Raji (cell line): Measurements from ENCODE around the gene R3HDM2.

ENCODE experiments used
- POLR2A ChIP-seq: IDR thresholded peaks from 2 replicates; pipeline ENCODE4 v1.6.1; 2011; ENCODE audit warnings: low read depth, low read length, control low read depth; ENCODE audit not compliant: insufficient read depth

The R3HDM2 gene

DNA sequence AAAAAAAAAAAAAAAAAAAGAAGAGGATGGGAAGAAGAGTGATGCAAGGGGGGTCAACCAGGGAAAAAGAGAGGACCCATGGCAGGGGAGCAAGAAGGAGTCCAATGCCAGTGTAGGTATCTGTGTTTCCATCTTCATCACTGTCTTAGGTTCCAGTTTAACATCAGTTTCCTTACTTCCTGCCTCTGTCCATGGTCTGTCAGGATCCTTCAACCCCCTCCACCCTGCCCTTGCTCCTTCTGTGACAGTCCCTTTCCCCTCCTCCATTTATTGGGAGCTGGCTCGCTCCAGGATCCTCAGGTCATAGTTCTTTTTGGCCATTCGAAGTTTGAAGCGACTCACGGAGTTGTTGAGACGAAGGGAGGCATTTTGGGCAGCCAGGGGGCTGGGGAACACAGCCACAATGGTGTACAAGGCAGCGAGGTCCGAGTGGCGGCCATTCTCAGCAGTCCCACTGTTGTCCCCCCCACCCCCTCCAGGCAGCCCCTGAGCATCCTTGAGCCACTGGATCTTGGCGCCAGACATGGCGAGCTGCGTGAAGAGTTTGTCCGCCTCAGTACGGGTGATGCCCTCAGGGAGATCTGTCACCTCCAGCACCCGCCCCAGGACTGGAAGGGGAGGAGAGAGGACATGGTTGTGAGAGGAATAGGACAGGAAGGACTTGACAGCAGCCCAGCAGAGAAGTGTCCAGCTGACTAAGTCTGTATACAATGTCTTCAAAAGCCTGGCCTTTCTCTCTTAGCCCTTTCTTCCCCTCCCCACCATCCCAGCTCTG, 176.2 kb downstream of the R3HDM2 start:
- TF ChIP-seq POLR2A = no peak

DNA sequence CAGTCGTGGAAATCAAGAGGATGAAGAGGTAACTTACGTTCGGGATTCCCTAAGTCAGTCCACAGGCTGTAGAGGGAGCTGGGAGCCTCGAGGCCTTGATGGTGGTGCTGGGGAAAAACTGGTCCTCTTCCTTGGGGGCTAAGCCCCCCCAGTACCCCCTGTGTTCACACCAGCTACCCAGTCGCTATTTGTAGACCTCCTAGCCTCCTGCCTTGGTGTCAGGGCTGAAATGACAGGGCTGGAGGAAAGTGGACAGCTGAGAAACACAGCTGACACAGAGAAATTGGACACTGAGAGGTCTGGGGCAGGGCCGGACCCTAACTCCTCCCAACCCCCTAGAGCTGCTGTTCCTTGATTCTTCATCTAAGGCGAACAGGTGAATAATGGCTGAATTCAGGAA, 179.9 kb downstream of the R3HDM2 start, which contains the start of gene STAC3:
STAC3 (minus strand) TSS at position 232 of the 400 bp plus-strand sequence. CDS start 1,551 bp downstream, outside the sequence.
- TF ChIP-seq POLR2A = no peak

GRCh38 chr12:57250541-57250940, 180.3 kb downstream of the R3HDM2 start:
- no peak for TF ChIP-seq POLR2A

- TF ChIP-seq POLR2A = peak; percentile 31; the same call in 1 of the 2 replicates
Measured at GRCh38 chr12:57248934-57249742, 181.7 kb downstream of the R3HDM2 start.

DNA sequence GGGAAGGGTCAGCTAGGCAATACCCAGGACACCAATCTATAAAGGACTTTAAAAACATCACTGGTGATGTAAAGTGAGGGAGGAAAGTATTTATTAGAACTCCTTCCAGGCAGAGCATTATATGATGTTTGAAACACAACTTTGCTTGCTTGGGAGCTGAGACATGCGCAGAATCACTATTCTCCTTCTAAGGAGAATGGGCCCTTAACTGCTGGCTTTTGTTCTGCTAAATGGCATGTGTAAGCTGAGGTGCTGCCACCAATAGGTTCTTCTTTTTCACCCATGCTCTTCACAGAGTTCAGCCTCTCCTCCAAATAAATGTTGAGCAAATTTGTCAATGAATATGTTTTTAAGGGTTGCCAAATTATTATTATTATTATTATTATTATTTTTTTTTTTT, 183.8 kb downstream of the R3HDM2 start:
- TF ChIP-seq POLR2A = no peak

- no peak for TF ChIP-seq POLR2A
Measured at GRCh38 chr12:57244312-57244696, 186.5 kb downstream of the R3HDM2 start.

DNA sequence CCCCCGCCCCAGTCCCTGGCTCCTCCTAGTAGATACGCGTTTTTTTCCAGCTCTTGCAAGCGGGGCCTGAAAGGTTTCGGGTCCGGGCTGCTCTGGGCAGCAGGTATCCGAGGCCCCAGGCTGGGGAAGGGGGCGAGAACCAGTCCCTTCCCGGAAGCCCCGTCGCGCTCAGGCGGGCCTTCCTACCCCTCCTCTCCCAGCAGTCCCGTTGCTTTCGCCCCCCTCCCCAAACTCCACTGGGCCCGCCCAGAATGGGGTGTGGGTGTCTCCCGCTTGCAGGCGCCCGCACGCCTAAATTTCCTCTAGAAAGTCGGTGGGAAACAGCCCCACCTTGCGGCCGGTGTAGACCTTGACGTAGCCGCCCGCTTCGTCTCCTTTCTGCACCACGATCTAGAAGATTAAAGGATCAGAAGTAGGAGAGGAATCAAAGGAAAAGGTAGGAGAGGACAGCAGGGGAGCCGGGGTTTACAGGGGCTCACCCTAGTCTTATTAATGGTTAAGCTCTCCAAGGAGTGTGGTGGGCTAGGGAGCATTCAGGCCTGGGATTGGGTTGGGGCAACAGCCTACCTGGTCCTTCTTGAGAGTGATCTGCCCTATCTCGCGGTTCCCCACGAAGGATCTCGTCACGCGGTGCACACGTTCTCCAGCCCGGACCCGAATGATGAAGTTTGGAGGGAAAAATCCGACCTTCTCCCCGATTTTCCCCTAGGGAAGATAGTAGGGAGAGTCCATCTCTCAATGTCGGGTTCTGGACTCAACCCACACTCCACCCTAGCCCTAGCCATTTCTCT, 187.1 kb downstream of the R3HDM2 start:
- peak; percentile 21; the same call in 1 of the 2 replicates for TF ChIP-seq POLR2A

DNA sequence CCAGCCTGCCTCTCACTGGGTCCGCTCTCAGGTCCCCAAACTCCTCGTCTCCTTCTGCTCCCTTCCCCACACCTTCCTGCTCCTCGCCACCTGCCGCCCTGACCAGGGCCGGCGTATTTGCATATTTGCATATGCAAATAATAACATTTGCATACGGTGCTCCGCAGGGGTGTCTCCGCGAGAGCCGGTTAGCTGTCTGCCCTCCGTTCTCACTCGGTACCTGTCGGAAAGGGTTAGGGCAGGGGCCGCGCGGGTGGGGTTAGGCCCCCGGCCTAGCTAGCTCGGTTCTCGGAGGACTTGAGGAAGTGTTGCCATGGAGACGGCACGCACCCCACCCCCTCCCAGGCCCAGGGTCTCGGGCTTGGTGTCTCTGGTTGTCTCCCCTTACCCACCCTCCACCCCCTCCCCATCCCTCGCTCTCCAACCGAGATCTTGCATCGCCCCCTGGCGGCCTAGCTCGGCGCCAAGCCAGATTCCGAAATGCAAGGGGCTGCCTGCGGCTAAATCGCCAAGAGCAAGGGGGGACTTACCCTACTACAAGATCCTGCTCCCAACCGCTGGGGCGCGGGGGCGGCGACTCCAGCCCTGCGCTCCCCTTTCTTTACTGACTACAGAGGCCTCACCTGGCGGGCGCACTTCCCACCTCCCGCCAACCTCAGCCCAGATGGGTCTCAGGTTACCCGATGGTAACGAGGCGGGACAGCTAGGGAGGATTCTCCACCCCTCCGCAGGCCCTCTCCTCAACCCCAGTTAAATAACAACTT, 188.0 kb downstream of the R3HDM2 start:
- peak; percentile 95 for TF ChIP-seq POLR2A

DNA sequence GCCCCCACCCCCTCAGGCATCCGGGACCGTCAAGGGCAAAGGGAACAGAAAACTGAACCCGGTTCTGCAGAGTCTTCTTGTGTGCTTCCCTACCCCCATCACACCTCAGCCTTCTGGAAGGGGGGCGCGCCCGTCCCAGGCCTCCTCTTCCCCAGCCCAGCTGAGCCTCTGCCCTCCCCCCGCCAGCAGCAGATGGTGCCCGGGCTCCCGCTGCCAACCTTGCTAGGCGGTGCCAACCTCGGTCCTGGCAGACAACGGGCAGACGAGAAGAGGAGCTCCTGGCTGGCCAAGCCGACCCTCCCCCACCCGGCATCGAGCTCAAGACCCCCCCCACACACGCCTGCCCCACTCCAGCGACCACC, 188.5 kb downstream of the R3HDM2 start:
- TF ChIP-seq POLR2A = no peak

DNA sequence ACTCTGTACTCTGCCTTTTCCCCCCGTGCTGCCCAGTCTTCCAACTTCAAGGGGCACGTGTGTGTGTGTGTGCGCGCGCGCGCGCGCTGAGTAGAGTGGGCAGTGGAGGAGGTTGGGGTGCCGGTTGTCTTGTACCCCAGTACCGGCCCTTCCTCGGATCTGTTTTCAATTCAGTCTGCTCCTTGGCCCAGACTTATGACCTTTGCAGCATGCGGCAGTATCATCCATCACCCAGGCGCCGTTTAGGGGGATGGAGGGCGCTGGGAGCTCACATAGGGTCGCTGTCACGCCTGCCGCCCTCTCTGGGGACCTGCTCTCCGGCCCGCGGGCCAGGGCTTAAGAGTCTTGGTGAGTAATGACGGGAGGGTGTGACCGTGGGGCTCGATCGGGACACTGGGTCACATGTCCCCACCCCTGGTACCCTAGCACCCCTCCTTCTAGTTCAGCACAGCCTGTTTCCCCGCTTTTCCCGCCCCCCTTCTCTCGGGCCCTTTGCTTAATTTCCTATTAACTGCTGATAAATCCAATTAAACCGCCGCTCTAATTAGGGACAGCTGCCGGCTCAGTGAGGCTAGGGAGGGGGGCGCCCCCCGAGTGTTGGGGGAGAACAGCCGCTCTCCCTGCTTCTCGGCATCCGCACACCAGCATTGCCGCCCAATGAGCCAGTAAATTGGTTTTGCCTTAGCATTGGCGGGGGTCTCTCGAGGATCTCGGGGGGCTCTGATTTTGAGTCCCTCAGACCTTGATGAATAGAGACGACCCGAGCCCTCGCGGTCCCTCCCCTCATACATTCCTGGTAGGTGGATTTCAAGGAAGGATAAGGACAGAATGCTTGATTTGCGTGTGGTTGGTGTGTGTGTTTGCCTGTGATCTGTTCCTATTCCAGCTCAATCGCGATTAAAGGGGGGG, 189.2 kb downstream of the R3HDM2 start:
- TF ChIP-seq POLR2A = no peak

DNA sequence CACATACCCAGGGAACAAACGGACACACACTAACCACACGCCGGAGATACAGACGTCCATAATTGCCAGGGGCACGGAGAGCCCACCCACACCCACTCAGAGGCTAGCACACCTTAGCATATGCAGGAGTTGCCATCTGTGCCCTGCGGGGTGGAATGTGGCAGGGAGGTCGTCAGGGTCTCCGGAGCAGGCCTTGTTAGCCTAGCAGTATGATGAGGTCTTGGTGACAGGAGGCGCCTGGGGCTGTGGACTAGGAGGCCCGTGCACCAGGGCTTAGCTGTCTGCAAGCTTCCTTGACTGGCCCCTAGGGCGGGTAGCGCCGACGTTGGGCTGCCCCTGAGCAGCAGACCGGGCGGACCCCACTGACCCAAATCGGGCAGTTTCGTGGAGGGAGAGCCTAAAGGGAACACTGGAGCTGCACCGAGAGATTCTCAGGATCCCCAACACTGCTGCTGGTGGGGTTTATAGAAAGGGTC, 189.9 kb downstream of the R3HDM2 start:
- no peak for TF ChIP-seq POLR2A

DNA sequence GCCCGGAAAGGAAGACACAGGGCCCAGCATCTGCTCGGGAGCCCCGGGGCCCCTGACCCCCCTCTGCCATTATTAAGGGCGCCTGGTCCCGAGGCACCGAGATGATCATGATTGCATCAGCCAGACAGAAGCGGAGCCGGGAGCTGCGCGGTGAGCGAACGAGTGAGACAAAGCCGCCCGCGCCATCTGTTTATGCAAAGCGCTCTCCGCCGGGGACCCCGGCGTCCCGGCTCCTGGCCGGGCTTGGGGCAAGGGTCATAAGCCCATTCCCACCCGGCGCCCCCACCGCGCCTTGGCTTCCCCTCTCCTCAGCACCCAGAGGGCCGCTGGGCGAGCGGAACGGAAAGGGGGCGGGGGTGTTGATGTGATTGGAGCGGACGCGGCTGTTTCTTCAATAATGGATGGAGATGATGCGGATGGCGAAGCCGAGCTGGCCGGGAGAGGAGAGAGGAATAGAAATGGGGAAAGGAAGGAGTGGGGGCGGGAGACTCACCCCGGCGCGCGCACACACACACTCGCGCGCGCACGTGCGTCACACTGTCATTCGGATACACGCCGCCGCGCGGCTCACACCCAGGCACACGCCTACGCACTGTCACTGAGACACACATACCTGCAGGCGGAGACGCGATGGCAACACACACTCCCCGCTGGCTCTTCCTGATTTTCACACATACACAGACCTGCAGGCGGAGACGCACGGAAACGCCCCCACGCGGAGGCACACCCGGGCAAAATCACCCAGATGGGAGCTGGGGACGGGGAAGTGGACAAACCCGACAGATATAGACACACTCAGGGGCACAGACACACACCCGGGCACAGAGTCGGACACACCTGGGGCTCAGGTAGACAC, 190.5 kb downstream of the R3HDM2 start:
- TF ChIP-seq POLR2A = peak; percentile 87

DNA sequence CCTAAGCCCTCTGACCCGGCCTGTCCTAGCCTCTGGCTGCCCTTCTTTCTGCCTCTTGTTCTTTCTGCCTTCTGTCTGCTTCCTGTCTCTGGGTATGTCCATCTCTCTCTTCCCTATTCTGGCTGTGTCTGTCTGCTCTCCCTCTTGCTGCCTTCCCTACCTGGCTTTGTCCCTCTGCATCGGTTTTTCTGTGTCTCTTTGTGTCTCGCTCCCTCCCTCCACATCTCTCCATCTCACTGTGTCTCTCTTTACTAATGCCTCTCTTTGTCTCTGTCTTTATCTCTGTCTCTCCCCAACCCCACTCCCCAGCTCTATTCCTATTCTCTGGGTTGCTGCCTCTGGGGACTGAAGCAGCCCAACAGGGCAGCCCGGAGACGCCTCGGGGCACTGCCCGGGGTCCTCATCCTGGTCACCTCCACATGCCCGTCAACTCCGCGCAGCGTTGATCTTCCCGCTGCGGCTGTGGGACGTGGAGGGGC, 191.2 kb downstream of the R3HDM2 start:
- TF ChIP-seq POLR2A = peak; percentile 35; the same call in 1 of the 2 replicates
